HG03097 (cell line): ENCODE results near the gene ZSWIM6.

Experiments
- ATAC-seq: cut with Tn5 transposase; IDR thresholded peaks from one replicate; pipeline ENCODE4 v1.9.1; 2021; ENCODE audit not compliant: unreplicated experiment, low FRiP score

ZSWIM6 gene

GRCh38 chr5:61431923-61432620 is 100.0 kb downstream of the ZSWIM6 start:
- ATAC-seq, result no peak

DNA sequence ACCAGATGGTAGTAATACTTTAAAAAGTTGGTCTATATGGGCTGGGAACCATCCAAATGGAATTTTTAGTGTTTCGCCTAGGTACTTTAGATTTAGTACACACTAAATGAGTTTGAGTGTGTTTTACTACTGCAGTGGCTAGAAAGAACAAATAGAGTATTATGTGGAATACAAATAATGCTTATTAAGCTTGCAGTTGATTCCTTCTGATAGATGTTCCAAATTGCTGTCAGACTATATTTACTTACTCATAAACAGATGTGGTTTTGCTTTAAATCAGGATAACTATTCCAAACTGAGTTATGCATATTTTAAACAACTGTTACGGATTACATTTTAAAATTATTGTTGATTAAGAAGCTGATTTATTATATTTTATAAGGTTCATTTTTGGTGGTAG is 103.3 kb downstream of the ZSWIM6 start:
- no peak for ATAC-seq

DNA sequence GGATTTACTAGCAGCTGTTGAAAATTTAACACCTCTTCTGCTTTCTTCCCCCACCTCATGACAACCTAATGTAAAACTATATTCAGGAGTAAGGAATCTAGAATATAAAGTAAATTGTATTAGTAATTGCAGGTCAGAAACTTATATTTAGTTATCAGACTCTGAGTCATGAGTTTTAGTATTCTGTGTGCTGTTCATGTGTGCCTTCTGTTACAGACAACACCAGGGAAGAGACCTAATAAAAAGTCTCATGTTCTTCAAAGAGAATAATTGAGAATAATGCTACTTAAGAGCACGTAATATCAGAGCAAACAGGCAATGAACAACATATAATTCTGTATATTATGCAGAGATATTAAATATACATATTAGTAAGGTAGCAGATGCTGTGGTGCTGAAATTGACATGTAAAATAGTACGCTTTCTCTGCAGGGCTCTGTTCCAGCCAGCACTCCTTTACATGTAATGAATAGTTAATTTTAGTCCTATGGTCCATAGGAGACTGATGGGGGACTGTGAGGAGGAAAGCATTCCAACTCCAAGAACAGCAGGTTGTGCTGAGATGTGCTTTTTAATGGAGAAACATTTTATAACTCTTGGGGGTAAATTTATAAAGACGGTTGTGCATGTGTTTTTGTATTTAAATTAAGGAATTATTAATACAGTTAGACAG is 106.4 kb downstream of the ZSWIM6 start:
- no peak for ATAC-seq

- no peak for ATAC-seq
These were observed 108.0 kb downstream of the ZSWIM6 start for GRCh38 chr5:61440086-61440485.

DNA sequence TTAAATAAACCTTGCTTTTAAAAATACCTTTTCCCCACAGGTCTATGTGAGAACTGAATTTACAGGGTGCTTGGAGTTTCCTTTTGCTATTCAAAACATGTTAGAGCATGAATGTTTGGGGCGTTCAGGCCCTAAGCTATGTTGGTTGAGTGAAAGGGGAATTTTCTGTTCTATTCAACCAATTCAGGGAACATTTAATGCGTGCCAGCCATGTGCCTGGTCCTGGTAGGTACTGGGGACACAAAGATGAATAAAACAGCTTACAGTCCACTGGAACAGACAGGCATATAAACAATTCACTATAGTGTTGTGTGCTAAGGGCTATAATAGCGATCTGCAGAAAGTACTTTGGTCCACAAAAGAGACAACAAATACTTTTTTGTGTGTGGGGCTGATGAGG is 108.5 kb downstream of the ZSWIM6 start:
- no peak for ATAC-seq

- no peak for ATAC-seq
These were observed 109.7 kb downstream of the ZSWIM6 start for GRCh38 chr5:61441742-61442141.

DNA sequence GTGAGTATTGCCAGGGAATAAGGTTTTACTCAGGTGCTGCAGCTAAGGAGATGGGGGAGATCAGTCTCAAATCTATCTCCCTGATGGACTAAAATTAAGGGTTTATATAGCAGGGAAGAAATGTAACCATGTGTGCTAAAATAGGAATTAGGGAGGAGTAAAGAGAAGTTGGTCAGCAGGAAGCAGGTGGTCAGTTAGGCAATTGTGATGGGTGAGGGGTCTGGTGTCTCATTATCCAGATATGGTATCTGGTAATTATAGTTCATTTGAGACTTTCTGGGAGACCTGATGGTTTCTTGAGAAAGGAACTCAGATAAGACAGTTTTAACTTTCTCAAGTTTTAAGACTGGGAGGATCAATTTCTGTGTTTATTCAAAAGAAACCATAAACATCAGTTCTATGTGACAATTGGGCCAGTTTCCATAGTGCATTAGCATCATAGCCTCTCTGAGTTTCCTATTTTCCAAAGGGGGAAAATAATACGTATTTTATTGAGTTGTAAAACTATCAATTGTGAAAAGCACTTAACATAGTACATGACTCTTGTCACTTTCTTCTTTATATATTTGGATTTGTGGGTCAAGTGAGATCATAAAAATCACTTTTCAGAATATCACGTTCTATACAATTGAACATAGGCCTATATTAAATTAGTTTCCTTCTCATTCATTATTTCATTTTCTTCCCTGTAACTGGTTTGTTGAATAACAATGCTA is 115.9 kb downstream of the ZSWIM6 start:
- ATAC-seq, result no peak

DNA sequence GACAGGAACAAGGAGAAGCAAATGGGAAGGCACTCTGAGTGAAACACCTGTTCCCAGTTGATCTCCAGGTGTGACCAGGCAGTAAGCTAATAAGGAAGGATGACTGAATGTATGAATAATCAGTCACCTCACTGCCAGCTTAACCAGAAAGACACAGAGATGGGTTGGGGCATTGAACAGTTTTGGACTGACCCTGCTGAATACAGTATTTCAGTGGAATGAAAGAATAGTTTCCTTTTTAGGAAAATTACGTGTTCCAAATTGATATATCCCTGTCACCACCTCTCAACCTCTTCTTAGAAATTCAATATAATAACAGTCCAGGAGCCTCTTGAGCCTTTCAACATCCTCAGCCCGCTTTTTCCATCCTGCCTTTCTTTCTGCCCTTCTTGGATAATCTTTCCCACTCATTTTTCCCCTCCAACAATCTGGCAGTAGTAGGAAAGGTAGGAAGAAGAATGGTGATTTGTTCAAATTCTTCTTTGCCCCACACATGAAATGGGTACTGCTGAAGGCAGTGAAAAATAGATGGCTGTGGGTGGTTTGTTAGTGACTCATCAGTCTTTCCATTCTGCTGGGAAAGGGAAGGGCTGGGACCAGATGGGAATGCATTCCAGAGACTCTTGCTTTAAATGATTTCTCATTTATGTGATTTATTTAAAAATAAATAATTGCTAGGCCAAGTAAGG is 117.9 kb downstream of the ZSWIM6 start:
- ATAC-seq, result no peak

DNA sequence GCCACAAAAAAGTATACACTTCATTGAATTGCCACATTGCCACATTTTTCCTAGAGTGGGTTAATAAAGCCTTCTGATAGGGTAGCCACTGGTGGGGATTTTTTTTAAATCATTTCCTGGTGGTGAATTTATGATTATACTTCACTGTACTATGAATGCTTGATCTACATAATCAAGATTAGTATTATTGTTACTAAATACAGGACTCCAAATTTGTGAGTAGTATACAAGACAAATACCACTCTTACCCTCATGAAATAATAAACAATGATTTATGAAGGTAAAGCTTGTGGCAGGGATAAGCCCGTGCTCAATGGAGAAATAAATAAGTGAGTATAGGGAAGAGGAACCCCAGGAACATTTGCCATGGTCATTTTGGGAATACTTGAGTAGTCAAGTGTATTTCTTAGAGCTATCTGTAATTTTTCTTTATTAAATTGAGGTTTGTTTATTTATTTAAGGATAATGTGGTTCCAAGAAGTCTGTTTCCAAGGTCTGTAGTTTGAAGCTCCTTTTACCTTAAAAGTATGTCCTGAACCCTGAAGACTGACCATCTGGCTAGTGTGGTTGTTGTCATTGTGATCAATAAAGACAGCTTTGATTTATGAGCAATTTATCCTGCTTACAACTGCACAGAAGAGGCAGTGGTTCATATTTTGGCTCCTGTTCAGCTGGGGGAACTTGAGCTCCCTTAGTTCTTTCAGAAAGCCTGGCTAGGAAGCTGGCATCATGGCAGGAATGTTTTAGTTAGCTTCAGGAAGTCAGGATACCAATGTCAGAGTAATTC is 118.6 kb downstream of the ZSWIM6 start:
- ATAC-seq, result no peak

DNA sequence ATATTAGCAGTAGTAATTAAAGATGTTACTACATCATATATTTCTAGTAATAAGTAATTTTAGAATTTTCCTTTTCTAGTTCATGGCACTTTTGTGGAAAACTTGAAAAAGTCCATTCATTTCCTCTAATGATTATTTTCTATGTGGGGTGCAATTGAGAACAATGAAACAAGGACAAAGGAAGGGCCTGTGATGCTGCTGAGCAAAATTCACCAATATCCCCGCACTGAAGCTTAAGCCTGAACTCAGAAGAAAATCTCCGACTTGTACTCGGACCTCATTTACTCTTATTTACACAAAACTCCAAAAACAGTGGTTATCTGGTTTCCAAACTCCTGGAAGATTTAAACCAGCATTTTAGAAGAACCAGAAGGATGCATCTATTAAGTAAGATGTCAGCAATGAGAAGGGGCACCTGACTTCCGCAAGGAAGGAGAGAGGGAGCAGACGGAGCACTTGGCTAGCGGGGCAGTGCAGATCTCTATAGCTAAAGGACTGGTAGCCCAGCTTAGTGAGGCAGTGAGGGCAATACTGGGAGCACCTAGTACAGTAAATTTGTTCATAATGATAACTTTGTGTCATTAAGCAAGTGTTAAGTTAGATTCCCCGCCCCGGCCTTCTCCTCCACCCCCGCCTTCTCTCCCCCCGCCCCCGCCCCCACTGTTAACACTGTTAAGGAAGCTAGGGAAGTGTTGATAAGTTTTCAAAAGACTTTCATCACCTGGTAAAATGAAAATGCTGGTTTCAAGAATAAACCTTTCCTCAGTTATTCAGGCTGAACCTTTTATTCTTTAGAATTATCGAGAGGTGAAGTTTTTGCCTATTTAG is 123.3 kb downstream of the ZSWIM6 start:
- ATAC-seq, result no peak

DNA sequence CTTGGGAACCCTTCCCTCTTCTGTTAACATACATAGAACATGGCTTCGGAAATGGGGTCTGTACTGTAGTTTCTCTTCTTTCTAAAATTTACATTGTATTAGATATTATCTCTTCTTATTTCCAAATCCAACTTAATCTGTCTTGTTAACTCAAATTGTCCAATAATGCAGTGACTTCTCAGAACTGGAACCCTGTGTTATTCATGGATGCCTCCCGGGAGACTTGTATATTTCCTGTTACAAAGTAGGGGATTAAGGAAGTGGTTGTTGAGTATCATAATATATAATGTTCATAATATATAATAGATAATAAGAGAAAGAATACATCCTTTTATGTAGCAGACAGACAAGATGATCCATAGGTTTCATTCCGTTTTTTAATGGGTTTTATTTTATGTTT is 128.4 kb downstream of the ZSWIM6 start:
- no peak for ATAC-seq

DNA sequence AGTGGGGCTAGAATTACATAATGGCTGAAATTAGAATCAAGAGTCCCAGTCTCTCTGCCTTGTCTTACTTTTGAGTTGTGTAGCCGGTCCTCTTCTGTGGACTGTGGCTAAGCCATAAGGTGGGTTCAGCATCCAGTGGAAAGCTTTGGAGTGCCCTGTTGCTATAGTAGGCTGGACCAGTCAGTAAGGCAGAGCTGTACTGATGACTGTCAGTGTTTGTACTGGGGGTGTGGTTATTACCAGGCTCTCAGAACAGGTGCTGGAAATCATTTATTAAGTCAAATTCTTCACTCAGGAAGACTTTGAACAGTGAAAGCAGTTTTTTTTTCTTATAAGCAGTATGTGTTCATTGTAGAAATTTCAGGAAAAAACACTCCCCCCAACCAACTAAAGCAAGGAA is 129.4 kb downstream of the ZSWIM6 start:
- no peak for ATAC-seq

DNA sequence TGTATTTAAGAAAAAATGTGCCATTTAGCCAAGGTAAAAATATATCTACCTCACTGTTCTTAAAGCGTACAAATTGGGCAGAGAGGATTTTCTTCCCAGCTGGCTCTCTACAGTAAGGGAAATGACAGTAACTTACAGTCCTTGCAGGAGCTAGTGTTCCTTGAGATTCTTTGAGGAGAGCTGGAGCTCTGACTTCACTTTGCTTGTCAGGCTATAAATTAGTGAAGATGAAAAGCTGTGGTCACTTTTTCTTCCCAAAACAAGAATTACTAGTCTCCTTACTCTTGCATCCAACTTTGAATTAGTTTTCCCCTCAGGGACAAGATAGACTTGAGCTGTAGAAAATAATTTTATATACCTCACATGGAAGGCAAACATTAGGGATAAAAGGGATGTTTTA is 129.9 kb downstream of the ZSWIM6 start:
- no peak for ATAC-seq

- no peak for ATAC-seq
These were observed 131.5 kb downstream of the ZSWIM6 start for GRCh38 chr5:61463596-61463995.

- no peak for ATAC-seq
These were observed 132.5 kb downstream of the ZSWIM6 start for GRCh38 chr5:61464512-61464911.

DNA sequence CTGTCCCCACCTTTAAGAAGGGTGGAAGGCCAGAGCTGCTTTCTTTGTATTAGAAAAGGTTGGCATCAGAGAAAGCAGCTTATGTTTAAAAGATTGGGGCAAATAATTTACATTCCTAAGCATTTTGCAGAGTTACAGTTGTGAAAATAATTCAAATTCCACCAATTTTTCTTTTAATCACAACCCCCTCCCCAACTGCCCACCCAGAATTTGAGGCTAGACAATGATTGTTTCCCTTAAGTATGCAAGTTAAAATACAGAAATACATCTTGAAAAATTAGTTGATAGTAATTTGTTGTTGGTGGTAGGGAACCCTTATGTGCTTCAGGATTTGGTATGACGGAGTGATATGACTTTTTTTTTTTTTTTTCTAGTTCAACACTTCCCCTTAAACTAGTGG is 133.0 kb downstream of the ZSWIM6 start:
- no peak for ATAC-seq

GRCh38 chr5:61465496-61465895 is 133.4 kb downstream of the ZSWIM6 start:
- no peak for ATAC-seq

DNA sequence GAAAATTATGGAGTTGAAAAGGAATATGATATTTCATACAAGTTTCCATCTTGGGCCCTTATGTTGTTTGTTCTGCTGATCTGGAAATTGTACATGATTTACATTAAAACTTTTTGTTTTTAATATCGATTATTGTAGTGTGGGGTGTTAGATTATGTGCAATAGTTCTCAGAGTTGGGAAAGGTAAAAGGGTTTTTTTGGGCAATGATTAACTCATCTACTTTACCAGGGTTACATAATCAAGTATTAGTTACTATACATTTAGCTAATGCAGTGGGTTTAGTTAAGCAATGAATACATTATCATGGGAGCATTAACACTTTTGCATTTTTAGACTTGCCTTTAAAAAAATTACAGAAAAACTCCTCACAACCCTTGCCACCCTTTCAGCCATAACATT is 134.0 kb downstream of the ZSWIM6 start:
- ATAC-seq, result no peak

DNA sequence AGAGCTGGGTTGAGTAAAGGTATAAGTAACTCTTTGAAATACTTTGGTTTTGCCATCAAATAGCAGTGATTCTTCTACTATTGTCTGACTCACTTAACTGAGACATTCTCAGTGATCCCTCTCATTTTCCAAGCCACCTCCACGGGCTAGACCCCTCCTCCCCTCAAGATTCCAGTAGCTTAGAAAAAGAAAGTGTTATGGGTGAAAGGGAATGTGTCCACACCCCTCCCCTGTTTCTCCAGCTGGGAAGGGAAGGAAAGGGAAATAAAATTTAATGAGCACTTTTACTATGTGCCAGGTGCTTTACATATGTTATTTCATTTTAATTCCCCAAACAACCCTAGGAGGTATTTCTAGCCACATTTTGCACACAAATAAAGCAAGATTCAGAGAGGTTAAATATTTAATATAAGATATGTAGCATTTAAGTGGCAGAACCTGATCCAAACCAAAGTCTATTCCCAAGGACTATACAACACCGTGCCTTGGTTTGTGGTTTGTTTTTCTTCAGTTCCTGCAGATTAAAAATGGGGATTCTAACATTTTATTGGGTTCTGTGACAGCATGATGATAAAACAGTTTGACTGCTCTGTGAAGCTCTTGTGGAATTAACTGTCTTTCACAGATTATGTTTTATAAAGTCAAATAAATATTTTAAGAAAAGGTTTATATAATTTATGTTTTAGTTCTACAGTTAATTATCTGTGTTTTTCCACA is 135.9 kb downstream of the ZSWIM6 start:
- no peak for ATAC-seq
